HG03095 (cell line): ENCODE measurements around the gene EPB41L5.
"Not testable (repeated sequence)": the region's sequence is repeated elsewhere in the genome, so short reads cannot be mapped to it uniquely, and the experiment has no call there.

ENCODE experiments used
- ATAC-seq: cut with Tn5 transposase; IDR thresholded peaks from one replicate; pipeline ENCODE4 v1.9.1; 2021; ENCODE audit warnings: moderate library complexity; ENCODE audit not compliant: unreplicated experiment

EPB41L5 gene

GRCh38 chr2:120192280-120192679 lies 179.4 kb downstream of the EPB41L5 start:
- no peak for ATAC-seq

- no peak for ATAC-seq
Measured at GRCh38 chr2:120195553-120195952, 182.7 kb downstream of the EPB41L5 start.

GRCh38 chr2:120199817-120200459 lies 187.1 kb downstream of the EPB41L5 start:
- ATAC-seq, result not testable (repeated sequence)

GRCh38 chr2:120203251-120204021 lies 190.6 kb downstream of the EPB41L5 start:
- no peak for ATAC-seq

- ATAC-seq, result no peak
Measured at GRCh38 chr2:120204022-120204405, 191.1 kb downstream of the EPB41L5 start.

- ATAC-seq, result no peak
Measured at GRCh38 chr2:120204417-120204816, 191.5 kb downstream of the EPB41L5 start.

- no peak for ATAC-seq
Measured at GRCh38 chr2:120204945-120205670, 192.2 kb downstream of the EPB41L5 start.

GRCh38 chr2:120206022-120206581 lies 193.2 kb downstream of the EPB41L5 start:
- ATAC-seq, result no peak

GRCh38 chr2:120208381-120209353 lies 195.8 kb downstream of the EPB41L5 start:
- no peak for ATAC-seq

- ATAC-seq, result no peak
Measured at GRCh38 chr2:120209427-120210269, 196.8 kb downstream of the EPB41L5 start.

GRCh38 chr2:120210270-120210693 lies 197.4 kb downstream of the EPB41L5 start:
- no peak for ATAC-seq

- no peak for ATAC-seq
Measured at GRCh38 chr2:120218181-120218580, 205.3 kb downstream of the EPB41L5 start.

- no peak for ATAC-seq
Measured at GRCh38 chr2:120219291-120219690, 206.4 kb downstream of the EPB41L5 start.

- ATAC-seq, result no peak
Measured at GRCh38 chr2:120219766-120220165, 206.9 kb downstream of the EPB41L5 start.

- ATAC-seq, result no peak
Measured at GRCh38 chr2:120220756-120221155, 207.9 kb downstream of the EPB41L5 start.

GRCh38 chr2:120221616-120222015 lies 208.7 kb downstream of the EPB41L5 start:
- ATAC-seq, result no peak

GRCh38 chr2:120222186-120223033 lies 209.5 kb downstream of the EPB41L5 start:
- ATAC-seq, result no peak
